KOPT-K1 (cell line): ENCODE results near the gene TAL1.
"Not testable (repeated sequence)": the region's sequence is repeated elsewhere in the genome, so short reads cannot be mapped to it uniquely, and the experiment has no call there.

ENCODE experiments used
- H3K27ac ChIP-seq: fragments of 200-600 bp; sonication (generic); 2 replicates; pipeline ENCODE4 v1.5.1; 2016; ENCODE audit warnings: antibody characterized with exemption, mild to moderate bottlenecking, low read depth, low read length; ENCODE audit not compliant: poor library complexity, severe bottlenecking
- H3K36me3 ChIP-seq: fragments of 200-600 bp; sonication (generic); 2 replicates; pipeline ENCODE4 v1.5.1; 2017; ENCODE audit warnings: antibody characterized with exemption, mild to moderate bottlenecking, low read length, moderate library complexity; ENCODE audit not compliant: insufficient read depth
- H3K9me3 ChIP-seq: fragments of 200-600 bp; sonication (generic); 2 replicates; pipeline ENCODE4 v1.5.1; 2017; ENCODE audit warnings: antibody characterized with exemption, low read length, mild to moderate bottlenecking; ENCODE audit not compliant: insufficient read depth, poor library complexity, severe bottlenecking

The TAL1 gene

DNA sequence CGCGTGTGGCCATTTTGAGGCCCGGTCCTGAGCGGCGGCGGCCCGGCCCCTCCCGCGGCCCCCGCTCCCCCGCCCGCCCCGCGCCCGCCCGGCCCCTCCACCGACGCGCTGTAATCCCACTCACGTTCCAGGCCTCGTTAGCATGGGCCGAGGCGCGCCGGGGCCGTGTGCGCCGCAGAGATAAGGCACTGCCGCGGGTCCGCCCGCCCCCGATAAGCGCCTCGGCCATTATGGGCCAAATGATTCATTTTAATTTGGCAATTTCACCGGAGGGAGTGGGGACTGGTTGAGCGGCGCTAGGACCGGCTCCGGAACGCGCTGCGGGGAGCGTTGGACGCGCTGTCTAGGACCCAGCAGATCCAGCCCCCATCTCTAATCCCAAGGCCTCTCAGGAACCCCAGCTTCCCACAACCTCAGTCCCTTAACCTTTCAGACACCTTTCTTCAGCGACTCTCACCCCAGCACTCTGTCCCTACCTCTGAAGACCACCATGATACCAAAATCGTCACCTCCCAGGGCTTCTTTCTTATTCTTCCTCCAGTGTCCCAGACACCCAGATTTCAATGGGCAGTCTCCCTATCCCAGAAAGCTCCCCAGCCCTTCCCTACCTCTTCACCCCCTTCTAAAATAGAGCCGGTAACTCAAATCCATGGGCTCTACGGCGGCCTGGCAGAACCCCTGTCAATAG is at the start of gene TAL1:
TSS of gene TAL1 (minus strand) at position 39 of the 688 bp plus-strand sequence. CDS start 6,337 bp downstream, outside the sequence.
- peak within 1 kb of the TSS; percentile 72 for H3K27ac ChIP-seq
- H3K36me3 ChIP-seq: no peaks in the 10 kb centered on the region
- peaks cover 5% of the 10 kb centered on the region for H3K9me3 ChIP-seq

DNA sequence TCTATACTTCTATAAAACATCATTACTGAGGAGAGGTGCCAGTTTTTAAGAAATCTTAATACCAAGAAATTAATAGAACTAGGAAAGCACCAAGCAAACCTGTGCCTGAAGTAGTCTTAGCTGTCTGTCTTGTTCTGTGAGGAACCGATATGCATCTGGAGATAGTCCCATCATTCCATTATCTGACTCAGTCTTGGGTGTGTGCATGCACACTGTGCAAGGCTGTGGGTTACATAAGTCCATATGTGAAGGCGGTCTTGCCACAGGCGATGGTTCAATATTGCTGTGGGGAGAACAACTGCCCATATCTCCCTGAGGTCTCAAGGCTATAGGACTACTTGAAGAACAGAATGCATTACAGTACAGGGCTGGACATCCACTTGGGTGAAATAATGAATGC is 48.1 kb upstream of the TAL1 start:
- no peaks in the 10 kb centered on the region for H3K9me3 ChIP-seq

DNA sequence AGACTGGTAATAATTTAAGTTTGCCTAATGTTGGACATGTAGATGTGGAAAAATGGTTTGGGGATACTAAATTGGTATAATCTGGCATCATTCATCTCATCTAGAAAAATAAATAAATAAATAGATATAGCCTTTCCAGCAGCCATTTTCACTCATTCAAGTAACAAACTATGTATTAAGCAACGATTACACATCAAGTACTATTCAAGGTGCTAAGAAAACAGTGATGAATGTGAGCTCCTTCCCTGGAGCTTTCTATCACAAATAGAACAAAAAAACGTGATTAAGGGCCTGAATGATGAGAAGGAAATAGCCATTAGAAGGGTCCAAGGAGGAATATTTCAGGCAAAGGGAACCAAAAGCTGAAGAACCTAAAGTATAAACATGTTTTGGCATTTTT is 44.8 kb upstream of the TAL1 start:
- Histone ChIP-seq H3K36me3 (peaks cover 91% of the 10 kb centered on the region), H3K27ac (no peak overlapping the region)

More for the DNA sequence above, 48.1 kb upstream of the TAL1 start:
- peaks cover 93% of the 10 kb centered on the region for H3K36me3 ChIP-seq
- no peak overlapping the region for H3K27ac ChIP-seq

GRCh38 chr1:47275811-47276210 is 43.8 kb upstream of the TAL1 start:
- not testable (repeated sequence) for H3K9me3 ChIP-seq, H3K27ac ChIP-seq
- peaks cover 91% of the 10 kb centered on the region for H3K36me3 ChIP-seq

More for the DNA sequence above, 44.8 kb upstream of the TAL1 start:
- H3K9me3 ChIP-seq: no peaks in the 10 kb centered on the region

DNA sequence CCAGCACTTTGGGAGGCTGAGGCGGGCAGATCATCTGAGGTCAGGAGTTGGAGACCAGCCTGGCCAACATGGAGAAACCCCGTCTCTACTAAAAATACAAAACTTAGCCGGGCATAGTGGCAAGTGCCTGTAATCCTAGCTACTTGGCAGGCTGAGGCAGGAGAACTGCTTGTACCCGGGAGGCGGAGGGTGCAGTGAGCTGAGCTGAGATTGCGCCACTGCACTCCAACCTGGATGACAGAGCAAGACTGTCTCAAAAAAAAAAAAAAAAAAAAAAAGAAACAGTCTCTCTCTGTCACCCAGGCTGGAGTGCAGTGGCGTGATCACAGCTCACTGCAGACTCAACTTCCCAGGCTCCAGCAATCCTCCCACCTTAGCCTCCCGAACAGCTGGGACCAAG is 33.5 kb upstream of the TAL1 start:
- peaks cover 100% of the 10 kb centered on the region for H3K36me3 ChIP-seq
- H3K27ac ChIP-seq, H3K9me3 ChIP-seq: not testable (repeated sequence)

- Histone ChIP-seq H3K9me3 (no peaks in the 10 kb centered on the region), H3K36me3 (peaks cover 100% of the 10 kb centered on the region), H3K27ac (no peak overlapping the region)
Observed at GRCh38 chr1:47262787-47263413, 30.9 kb upstream of the TAL1 start.

GRCh38 chr1:47257224-47257623 is 25.2 kb upstream of the TAL1 start:
- Histone ChIP-seq H3K36me3 (peaks cover 100% of the 10 kb centered on the region), H3K27ac (no peak overlapping the region), H3K9me3 (no peaks in the 10 kb centered on the region)

DNA sequence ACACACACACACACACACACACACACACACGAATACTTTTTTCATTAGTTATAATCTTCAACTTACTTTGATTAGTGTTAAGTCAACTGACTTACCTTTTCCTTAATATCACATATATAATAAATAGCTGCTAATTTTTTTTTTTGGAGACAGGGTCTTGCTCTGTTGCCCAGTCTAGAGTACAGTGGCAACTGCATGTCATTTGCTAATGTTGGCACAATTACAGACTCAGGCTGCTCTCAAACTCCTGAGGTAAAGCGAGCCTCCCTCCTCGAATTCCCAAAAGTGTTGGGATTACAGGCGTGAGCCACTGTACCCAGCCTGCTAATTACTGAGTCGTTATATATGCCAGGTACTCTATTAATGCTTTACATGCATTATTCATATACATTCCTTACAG is 20.8 kb upstream of the TAL1 start:
- no peak overlapping the region for H3K27ac ChIP-seq
- H3K9me3 ChIP-seq: no peaks in the 10 kb centered on the region
- peaks cover 92% of the 10 kb centered on the region for H3K36me3 ChIP-seq

DNA sequence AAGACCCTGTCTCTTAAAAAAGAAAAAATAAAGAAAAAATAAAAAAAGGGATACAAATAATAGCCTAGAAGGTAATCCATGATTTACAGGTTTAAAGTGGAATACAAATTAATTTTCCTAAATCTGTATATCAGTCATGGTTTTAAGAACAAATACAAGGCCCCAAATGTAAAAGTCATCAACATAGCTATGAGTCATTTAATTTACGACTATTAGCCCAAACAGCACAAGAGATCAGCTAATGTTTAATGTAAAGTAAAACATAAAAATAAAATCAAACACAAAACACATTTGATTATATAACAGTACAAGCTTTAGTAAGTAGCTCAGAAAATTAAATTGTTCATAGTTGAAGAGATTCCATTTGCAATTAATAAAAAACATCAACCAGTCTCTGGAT is 20.3 kb upstream of the TAL1 start:
- H3K27ac ChIP-seq: no peak overlapping the region
- H3K36me3 ChIP-seq: peaks cover 87% of the 10 kb centered on the region
- H3K9me3 ChIP-seq: no peaks in the 10 kb centered on the region

- H3K27ac ChIP-seq: no peak overlapping the region
- peaks cover 61% of the 10 kb centered on the region for H3K36me3 ChIP-seq
- no peaks in the 10 kb centered on the region for H3K9me3 ChIP-seq
Observed at GRCh38 chr1:47249755-47250154, 17.7 kb upstream of the TAL1 start.

DNA sequence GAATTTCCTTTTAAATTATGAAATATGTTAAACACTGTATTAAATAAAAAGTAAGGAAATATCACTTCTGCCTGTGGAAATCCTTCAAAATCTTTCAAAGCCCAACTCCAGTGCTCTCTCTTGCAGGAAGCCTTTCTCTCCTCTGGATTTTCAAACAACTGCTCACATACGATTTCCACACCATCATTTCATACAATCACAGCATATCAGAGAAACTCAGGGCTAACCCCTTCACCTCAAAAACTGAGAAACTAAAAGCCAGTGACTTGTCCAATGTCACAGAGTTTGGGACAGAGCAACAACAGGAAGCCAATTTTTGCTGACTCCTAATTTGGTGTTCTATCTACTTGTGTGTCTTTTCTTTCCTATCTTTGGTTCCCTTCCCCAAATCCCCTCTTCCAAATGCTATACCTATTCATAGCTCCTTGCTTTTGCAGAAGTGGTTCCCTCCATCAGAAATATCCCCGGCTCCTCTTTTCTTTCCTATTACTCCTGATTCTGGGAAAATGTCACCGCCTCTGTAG is 12.4 kb upstream of the TAL1 start:
- no peak overlapping the region for H3K27ac ChIP-seq
- no peaks in the 10 kb centered on the region for H3K9me3 ChIP-seq
- peaks cover 8% of the 10 kb centered on the region for H3K36me3 ChIP-seq

DNA sequence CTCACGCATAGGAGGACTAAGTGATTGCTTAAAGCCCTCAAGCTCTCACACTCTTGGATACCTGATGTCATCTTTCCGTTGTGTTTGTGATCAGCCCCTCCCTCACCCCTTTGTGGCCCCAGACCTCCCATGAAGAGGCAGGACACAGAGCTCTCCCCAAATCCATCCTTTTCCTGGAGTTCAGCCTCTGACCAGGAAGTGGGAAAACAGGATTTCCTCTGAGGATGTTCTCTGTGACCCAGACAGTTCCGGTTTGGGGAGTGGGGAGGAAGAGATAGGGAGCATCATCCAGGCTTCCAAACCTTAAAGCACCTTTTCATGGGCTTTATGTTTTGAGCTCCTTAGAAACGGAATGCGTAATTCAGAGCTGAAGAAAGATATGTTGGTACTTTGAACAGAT is 11.9 kb upstream of the TAL1 start:
- Histone ChIP-seq H3K36me3 (peaks cover 3% of the 10 kb centered on the region), H3K27ac (no peak overlapping the region), H3K9me3 (no peaks in the 10 kb centered on the region)

DNA sequence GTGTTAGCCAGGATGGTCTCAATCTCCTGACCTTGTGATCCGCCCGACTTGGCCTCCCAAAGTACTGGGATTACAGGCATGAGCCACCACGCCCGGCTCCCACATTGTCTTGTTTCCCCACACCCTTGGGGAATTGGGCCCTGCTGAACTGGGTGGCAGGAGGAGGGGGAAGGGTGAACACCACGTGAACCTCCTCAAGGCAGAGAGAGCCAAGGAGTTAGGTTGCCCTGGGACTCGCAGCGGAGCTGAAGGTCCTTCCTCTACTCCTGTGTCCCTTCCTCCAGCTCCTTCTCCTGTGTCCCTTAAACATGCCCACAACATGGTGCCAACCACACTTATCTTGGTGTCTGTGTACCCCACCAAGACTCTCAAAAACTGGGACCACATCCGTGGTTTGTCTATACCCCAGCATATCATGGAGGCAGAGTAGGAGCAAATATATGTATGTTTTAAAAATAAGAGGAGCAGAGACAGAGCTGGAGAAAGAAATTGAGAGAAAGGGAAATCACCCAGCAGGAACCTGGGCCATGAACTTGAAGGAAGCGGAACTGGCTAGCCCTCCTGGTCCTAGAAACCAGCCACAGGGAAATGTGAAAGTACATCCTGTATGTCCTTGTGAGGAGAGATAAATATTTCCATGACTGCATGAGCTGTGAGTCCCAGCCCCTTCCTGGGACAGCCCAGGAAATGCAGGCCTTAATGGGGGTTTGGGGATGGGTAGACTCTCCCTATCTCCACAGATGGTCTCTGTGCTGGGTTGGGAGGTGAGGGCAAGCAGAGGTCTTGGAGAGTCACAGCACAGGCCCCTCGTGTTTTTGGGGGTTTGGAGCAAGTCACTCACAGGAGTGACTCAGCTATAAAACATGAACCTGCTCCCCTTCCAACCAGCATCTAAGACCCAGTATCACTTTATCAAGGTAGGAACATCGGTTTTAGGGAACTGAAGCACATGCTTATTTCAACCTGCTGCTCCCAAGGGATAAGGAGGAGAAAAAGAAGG is 9.4 kb upstream of the TAL1 start:
- Histone ChIP-seq H3K27ac (no peak overlapping the region), H3K36me3 (no peaks in the 10 kb centered on the region), H3K9me3 (no peaks in the 10 kb centered on the region)

DNA sequence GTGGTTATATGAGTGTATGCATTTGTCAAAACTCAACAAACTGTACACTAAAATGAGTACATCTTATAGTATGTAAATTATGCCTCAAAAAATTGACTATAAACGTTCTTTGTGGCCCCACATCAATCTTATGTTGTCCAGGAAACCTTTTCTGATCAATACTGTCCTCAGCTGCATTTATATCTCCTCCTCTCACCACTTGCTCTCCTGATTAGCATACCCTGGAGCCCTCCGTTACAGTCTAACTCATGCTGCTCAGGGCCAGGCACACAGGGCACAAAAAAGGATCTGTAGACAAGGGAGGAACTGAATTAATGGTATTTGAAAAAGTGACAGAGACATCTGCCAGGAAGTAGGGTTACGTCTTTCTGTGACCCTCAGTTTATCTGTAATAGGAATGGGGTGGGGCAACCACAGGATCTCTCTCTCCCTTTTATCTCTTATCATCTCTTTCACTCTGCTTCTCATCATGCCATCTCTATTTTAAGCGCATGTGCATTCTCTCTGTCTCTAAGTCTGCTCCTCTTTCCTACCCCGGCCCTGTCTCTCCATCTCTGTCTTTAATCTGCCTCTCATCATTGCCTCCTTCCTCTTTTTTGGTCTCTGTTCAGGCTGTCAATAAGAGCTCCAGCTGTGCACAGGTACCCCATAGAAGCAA is 7.0 kb upstream of the TAL1 start:
- H3K9me3 ChIP-seq: no peaks in the 10 kb centered on the region
- H3K36me3 ChIP-seq: no peaks in the 10 kb centered on the region
- H3K27ac ChIP-seq: peak overlapping the region; percentile 12
